Tibial nerve (tissue), 3 donors: ENCODE measurements around the gene MLST8.

Experiments used
- CTCF ChIP-seq, 5 experiments: fragments of 200-600 bp in 3 of 5; fragments of 450-650 bp in 2 of 5; sonication (generic) in 3 of 5; IDR thresholded peaks; one replicate each; pipeline ENCODE4 v1.5.1; 2016 to 2019; ENCODE audit warnings: antibody characterized with exemption in 5 of 5, mild to moderate bottlenecking in 3 of 5, moderate library complexity in 2 of 5
- POLR2A ChIP-seq, 2 donors: fragments of 450-650 bp; IDR thresholded peaks; one replicate each; pipeline ENCODE4 v1.6.1; 2017; ENCODE audit warnings: antibody characterized with exemption in 2 of 2, mild to moderate bottlenecking in 2 of 2, moderate library complexity in 2 of 2

- TF ChIP-seq CTCF (IDR thresholded peaks at IDR 0.05) (no peak), POLR2A (IDR thresholded peaks at IDR 0.05) (no peak)
Observed at GRCh38 chr16:2250652-2251295, 45.5 kb downstream of the MLST8 start.
